ENCODE results near the gene ZNF266.

- TF ChIP-seq POLR2A (IDR thresholded peaks at IDR 0.05; ENCODE audit: low read length) (no peak), GATA1 (IDR thresholded peaks at IDR 0.05; ENCODE audit: low read depth, low read length) (no peak)
Measured at GRCh38 chr19:9370738-9371619, 64.4 kb downstream of the ZNF266 start.
